GM23338 (cell line): Measurements from ENCODE around the gene ANO4.

Source experiments
- CREB1 ChIP-seq: fragments of 250-450 bp; sonication (Bioruptor Pico); IDR thresholded peaks from 2 replicates; pipeline ENCODE4 v1.5.0; 2020; ENCODE audit warnings: low read depth, mild to moderate bottlenecking, moderate library complexity
- ETS1 ChIP-seq: IDR thresholded peaks from 2 replicates; pipeline ENCODE4 v1.6.1; 2016; ENCODE audit warnings: antibody characterized with exemption
- EZH2 ChIP-seq: fragments of 200-600 bp; sonication (generic); IDR thresholded peaks from one replicate; pipeline ENCODE4 v1.8.0; 2017; ENCODE audit warnings: antibody characterized with exemption, mild to moderate bottlenecking, low read depth; ENCODE audit not compliant: unreplicated experiment
- EZH2phosphoT487 ChIP-seq: fragments of 200-600 bp; sonication (generic); IDR thresholded peaks from one replicate; pipeline ENCODE4 v1.8.1; 2018; ENCODE audit warnings: antibody characterized with exemption; ENCODE audit not compliant: unreplicated experiment
- POLR2AphosphoS5 ChIP-seq: IDR thresholded peaks from 2 replicates; pipeline ENCODE4 v1.6.1; 2016; ENCODE audit warnings: antibody characterized with exemption, low read depth
- ZNF114 ChIP-seq: fragments of 250-450 bp; sonication (Bioruptor Pico); IDR thresholded peaks from 2 replicates; pipeline ENCODE4 v1.5.0; 2020; ENCODE audit warnings: mild to moderate bottlenecking, moderate library complexity
- TF ChIP-seq, protein P1 (sequence below), 2 experiments: fragments of 200-600 bp in 1 of 2; sonication (generic) in 1 of 2; conservative IDR thresholded peaks; 2 replicates each; pipeline versions ENCODE4 v1.5.1 to v1.6.1; 2016 to 2017; ENCODE audit warnings: antibody characterized with exemption in 2 of 2, low read depth in 2 of 2, mild to moderate bottlenecking in 2 of 2, moderate library complexity in 1 of 2

- TF ChIP-seq CREB1 (CRISPR knock-in tag) = no peak
- TF ChIP-seq, protein P1, sequence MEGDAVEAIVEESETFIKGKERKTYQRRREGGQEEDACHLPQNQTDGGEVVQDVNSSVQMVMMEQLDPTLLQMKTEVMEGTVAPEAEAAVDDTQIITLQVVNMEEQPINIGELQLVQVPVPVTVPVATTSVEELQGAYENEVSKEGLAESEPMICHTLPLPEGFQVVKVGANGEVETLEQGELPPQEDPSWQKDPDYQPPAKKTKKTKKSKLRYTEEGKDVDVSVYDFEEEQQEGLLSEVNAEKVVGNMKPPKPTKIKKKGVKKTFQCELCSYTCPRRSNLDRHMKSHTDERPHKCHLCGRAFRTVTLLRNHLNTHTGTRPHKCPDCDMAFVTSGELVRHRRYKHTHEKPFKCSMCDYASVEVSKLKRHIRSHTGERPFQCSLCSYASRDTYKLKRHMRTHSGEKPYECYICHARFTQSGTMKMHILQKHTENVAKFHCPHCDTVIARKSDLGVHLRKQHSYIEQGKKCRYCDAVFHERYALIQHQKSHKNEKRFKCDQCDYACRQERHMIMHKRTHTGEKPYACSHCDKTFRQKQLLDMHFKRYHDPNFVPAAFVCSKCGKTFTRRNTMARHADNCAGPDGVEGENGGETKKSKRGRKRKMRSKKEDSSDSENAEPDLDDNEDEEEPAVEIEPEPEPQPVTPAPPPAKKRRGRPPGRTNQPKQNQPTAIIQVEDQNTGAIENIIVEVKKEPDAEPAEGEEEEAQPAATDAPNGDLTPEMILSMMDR (conservative IDR thresholded peaks at IDR 0.05; ENCODE audit: low read depth in 2 of 2) = no peak
- no peak for TF ChIP-seq POLR2AphosphoS5
- no peak for TF ChIP-seq EZH2
- TF ChIP-seq EZH2phosphoT487 = no peak
- no peak for TF ChIP-seq ETS1
- no peak for TF ChIP-seq ZNF114 (CRISPR knock-in tag)
Observed at GRCh38 chr12:100753837-100754236, 40.7 kb upstream of the ANO4 start.
